Neural progenitor cell (in vitro differentiated cells): ENCODE data around the gene TPCN2.

Experiments used
- EZH2 ChIP-seq: fragments of 200-600 bp; sonication (generic); IDR thresholded peaks from 2 replicates; pipeline ENCODE4 v1.6.1; 2017; ENCODE audit warnings: antibody characterized with exemption, mild to moderate bottlenecking, moderate library complexity
- TF ChIP-seq, protein P1 (sequence below): fragments of 200-600 bp; sonication (generic); IDR thresholded peaks from 2 replicates; pipeline ENCODE4 v1.5.1; 2017; ENCODE audit warnings: antibody characterized with exemption, mild to moderate bottlenecking

- TF ChIP-seq, protein P1, sequence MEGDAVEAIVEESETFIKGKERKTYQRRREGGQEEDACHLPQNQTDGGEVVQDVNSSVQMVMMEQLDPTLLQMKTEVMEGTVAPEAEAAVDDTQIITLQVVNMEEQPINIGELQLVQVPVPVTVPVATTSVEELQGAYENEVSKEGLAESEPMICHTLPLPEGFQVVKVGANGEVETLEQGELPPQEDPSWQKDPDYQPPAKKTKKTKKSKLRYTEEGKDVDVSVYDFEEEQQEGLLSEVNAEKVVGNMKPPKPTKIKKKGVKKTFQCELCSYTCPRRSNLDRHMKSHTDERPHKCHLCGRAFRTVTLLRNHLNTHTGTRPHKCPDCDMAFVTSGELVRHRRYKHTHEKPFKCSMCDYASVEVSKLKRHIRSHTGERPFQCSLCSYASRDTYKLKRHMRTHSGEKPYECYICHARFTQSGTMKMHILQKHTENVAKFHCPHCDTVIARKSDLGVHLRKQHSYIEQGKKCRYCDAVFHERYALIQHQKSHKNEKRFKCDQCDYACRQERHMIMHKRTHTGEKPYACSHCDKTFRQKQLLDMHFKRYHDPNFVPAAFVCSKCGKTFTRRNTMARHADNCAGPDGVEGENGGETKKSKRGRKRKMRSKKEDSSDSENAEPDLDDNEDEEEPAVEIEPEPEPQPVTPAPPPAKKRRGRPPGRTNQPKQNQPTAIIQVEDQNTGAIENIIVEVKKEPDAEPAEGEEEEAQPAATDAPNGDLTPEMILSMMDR, result no peak
- TF ChIP-seq EZH2, result no peak
Observed at GRCh38 chr11:69089258-69089657, 40.5 kb downstream of the TPCN2 start.
